HG02973 (cell line): Measurements from ENCODE around the gene HSPA5.
"Not testable (repeated sequence)": the region's sequence is repeated elsewhere in the genome, so short reads cannot be mapped to it uniquely, and the experiment has no call there.

Source experiments
- ATAC-seq: cut with Tn5 transposase; IDR thresholded peaks from one replicate; pipeline ENCODE4 v1.9.1; 2021; ENCODE audit warnings: moderate library complexity; ENCODE audit not compliant: unreplicated experiment

HSPA5 gene

DNA sequence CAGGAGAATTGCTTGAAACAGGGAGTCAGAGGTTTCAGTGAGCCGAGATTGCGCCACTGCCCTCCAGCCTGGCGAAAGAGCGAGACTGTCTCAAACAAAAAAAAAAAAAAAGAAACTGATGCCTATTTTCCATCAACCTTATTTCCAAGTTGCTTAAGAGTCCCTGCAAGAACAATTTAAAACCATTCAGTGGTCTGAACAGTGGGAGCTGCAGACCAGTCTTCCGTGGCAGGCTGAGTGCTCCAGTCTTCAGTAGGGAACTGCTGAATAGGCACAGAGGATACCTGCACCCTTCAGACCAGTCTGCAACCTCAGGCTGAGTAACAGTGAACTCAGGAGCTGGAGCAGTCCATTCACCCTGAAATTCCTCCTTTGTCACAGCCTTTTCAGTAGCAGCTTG lies 46.7 kb downstream of the HSPA5 start:
- not testable (repeated sequence) for ATAC-seq

DNA sequence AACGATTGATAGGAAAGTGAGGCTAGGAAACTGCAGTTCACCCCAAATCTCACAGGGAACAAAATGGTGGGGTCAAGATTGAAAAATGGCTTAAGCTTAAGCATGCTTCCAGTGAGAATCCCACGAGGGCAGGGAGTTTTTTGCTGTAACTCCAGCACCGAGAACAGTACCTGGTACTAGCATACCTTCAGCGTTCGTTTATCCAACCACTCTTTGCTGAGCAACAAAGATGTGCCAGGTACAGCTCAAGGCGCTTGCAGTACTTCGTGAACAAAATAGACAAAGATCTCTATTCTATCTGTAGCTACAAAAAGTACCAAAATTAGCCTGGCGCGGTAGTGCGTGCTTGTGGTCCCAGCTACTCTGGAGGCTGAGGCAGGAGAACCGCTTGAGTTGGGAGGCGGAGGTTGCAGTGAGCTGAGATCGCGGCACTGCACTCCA lies 50.8 kb downstream of the HSPA5 start:
- no peak for ATAC-seq

DNA sequence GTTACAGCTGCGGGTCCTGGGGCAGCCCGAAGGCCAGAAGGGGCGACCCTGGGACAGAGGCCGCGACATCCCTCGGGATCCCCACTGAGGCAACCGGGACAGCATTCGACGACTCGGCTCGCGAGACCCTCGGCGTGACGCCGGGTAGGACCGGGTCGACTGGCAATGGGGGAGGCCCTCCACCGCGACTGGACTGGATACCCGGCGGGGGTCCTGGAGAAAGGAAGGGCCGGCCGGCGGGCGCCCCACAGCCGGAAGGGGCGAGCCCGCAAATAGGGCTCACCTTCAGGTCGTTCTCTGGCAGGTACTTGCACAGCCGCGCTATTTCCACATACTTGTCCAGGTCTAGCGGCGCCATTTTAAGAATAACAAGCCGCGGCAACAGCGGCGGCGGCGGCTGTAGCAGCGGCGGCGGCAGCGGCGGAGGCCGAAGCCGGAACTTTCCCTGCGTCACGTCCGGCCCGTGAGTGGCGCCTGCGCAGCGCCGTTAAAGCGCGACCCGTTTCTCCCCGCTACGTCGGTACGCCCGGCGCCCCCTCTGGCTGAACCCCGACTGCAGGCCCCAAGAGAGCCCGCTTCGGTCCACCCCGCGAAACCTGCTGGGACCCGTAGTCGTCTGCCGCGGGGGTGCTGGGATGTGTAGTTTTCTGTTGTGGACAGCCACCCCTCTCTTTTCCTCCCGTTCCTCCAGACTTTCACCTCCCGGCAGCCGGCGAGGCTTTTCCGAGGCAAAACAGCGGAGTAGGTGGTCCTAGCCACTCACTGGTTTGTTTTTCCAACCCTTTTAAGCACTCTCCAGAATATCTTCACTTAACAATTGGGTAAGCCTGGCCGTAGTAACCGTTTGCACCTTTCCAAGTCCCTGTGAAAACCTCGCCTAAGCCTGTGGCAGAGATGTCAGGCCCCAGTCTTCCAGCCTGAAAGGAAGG lies 51.5 kb downstream of the HSPA5 start, which contains the start of gene PPP6C:
Gene PPP6C (minus strand): TSS at position 443 of the 929 bp plus-strand sequence. CDS start 85 bp downstream, at position 358.
- ATAC-seq: peak; percentile 95

DNA sequence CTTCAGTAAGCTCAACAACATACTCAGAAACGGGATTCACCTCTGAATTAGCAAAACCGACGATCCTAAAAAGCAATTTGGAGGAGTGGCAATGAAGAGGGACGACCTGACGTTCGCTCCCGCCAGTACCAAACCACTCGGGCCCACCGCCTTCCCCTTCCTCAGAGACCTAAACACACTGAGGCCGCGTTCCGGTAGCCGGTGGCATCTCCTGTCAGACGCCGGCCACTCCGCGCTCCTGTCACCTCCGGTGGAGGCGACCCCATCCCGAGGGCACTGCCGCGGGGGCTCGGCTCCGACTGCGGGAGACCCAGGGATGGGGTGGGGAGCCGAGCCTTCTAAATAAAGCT lies 52.2 kb downstream of the HSPA5 start:
- peak; percentile 17 for ATAC-seq
